ENCODE data around the gene SLC36A4.
"Not testable (repeated sequence)": the region's sequence is repeated elsewhere in the genome, so short reads cannot be mapped to it uniquely, and the experiment has no call there.

SLC36A4 gene

DNA sequence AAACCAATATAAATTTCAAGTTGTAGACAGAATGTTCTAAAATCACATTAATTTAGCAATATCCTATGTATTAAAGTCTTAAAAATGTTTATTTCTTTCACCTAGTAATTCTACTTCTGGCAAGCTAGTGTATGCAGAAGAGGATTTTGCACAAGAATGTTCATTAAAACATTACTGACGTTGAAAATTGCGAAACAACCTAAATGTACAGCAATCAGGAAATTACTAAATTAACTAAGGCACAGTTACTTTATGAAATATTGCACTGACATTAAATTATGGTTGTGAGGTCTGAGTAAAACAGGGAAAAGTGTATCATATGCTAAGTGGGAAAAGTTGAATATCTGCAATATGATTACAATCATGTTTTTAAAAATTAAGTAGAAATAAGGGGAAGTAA lies 4.1 kb downstream of the SLC36A4 start:
- DNase-seq (ENCODE audit: low spot score): no peak

DNA sequence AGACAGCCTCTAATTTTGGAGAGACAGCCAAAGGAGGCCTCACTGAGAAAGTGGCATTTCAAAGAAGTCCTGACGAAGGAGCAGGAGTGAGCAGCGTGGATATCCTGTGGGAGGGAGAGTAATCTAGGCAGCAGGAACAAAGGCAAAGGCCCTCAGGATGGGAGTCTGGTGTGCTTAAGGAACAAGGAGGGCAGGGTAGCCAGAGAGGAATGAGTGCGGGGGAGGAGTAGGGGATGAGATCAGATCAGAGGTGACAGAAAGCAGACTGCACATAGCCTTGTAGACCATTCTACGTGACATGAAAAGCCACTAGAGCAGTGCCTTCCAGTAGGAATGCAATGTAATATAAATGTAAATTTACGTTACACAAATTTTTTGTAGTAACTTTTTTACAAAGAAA lies 5.6 kb downstream of the SLC36A4 start:
- no peak for DNase-seq (ENCODE audit: low spot score)

DNA sequence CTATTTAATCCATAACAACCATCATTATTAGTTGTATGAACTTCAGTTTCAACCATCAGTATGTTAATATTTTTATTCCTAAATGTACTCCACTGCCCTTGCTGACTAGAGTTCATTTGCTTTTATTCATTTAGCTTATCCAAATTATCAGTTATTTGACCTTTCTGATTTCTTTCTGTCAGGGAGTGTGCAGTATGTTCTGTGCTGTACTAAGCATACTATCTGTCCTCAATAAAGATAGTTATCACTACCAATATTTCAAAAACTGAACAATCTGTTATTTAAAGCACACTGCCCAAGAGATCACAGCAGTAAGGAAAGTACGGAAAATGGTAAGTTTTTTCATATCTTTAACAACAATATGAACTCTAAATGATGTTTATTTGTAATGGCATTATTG lies 8.3 kb downstream of the SLC36A4 start:
- DNase-seq (ENCODE audit: low spot score): no peak

DNA sequence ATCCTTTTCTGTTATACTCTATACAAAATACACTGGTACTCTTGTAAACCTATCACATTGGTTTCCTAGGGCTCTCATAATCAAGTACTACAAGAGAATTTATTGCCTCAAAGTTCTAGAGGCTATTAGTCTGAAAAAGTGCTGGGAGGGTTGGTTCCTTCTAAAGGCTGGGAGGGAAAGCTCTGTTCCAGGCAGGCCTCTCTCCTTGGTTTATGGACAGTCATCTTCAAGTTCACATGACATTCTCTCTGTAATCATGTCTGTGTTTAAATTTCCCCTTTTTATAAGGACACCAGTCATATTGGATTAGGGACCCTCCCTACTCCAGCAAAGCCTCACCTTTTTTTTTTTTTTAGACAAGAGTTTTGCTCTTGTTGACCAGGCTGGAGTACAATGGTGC lies 9.1 kb downstream of the SLC36A4 start:
- no peak for DNase-seq (ENCODE audit: low spot score)

DNA sequence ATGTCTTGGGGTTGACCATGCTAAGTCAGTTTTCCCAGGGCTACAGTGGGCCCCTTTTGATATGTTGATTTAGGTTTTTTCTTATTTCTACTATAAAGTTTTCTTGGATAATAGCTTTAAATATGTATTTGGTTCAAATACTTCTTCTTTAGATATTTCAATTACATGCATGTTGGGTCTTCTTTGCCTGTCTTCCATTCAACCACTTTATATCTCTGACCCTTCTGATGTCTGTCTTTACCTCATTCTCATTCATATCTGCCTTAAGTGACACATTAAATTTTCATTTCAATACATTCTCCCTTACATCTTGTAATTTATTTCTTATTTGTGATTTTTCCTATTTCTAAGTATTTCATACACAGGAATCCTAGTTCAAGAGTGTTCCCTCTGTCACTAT lies 10.5 kb downstream of the SLC36A4 start:
- DNase-seq (ENCODE audit: low spot score): no peak

DNA sequence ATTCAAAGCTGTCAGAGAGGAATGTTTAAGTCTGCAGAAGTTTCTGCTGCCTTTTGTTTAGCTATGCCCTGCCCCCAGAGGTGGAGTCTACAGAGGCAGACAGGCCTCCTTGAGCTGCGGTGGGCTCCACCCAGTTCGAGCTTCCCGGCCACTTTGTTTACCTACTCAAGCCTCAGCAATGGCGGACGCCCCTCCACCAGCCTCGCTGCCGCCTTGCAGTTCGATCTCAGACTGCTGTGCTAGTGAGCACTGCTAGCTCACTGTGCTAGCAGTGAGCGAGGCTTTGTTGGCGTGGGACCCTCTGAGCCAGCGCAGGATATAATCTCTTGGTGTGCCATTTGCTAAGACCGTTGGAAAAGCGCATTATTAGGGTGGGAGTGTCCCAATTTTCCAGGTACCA lies 19.9 kb downstream of the SLC36A4 start:
- DNase-seq (ENCODE audit: low spot score): not testable (repeated sequence)

DNA sequence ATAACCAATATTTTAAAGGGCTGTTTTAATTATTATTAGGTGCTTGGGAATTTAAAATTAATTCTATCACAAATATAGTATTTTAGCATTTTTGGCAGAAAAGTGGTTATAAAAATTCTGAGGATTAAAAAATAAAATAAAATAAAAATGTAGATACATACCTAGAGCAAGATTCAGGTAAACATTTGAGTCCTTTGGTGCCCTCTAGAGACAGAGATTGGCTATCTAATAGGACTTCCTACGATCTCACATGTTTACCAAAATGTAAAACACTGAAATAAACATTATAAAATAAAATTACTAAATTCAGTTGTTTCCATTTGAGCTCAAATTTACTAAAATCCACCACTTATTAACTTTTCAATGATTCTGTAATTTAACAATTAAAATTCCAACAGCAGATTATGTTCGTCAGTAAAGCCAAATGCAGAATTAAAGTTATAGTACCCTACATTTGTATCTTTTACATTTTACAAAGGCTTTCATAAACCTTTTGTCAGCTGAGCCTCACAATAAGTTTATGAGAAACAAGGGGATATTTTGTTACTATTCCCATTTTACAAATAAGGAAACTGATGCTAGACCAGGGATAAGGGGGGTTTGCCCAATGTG lies 27.7 kb downstream of the SLC36A4 start:
- peak; percentile 30 for DNase-seq (ENCODE audit: low spot score)

DNA sequence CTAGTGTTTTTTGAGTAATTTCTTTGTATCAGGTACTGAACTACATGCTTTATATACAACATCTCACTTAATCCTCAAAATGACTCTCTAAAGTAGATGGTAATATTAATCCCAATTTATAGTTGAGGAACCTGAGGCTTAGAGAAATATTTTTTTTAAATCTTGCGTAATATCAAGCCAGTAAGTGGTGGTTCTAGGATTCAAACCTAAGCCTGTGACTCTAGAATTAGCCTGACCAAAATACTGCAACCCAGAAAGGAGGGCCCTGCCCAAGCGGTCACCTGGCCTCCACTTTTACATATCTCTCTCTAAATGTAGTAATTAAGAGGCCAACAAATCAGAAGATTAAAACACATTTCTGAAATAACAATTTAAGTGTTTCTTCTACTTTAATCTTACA lies 28.6 kb downstream of the SLC36A4 start:
- DNase-seq (ENCODE audit: low spot score): no peak

DNA sequence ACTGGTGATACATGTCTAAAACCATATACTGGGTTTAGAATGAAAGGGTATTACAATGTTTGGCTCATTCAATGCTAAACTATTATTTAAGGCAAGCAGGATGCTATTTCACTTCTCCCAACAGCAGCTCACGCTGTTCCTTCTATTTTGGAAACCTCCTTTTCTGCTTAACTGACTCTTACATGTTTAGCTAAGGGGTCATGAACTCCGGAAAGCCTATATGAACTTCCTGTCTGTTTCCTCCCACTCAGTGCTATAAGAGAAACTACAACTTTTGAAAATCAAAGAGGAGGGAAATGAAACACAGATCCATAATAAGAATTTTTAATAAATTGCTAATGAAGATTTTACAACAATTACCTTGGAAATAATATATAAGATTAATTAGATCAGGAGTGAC lies 30.9 kb downstream of the SLC36A4 start:
- DNase-seq (ENCODE audit: low spot score): no peak

DNA sequence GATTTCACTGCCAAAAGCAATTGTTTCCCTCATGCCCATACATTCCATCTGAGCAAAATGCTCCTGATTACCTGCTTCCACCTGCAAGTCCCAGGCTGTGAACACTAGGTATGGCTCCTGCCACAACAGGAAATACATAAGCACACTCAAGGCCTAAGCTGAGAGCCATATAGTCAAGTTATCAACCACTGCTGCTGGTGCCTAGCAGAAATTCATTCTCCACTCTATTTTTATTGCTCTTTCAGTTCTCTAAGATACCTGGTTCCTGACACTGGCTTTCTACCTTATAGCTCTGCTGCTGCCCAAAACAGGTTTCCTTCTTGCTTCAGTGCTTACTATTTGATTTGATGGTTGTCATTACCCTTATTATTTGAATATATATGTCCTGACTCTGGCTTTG lies 31.6 kb downstream of the SLC36A4 start:
- DNase-seq (ENCODE audit: low spot score): no peak

DNA sequence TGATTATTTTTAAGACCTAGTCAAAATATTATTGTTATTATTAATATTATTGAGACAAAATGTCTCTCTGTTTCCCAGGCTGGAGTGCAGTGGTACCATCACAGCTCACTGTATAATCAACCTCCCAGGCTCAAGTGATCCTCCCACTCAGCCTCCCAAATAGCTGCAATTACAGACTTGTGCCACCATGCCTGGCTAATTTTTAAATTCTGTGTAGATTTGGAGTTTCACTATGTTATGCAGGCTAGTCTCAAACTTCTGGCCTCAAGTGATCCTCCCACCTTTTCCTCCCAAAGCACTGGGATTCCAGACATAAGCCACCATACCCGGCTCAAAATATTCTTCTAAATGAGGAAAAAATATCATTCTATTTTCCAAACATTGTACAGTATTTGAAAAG lies 37.0 kb downstream of the SLC36A4 start:
- no peak for DNase-seq (ENCODE audit: low spot score)

DNA sequence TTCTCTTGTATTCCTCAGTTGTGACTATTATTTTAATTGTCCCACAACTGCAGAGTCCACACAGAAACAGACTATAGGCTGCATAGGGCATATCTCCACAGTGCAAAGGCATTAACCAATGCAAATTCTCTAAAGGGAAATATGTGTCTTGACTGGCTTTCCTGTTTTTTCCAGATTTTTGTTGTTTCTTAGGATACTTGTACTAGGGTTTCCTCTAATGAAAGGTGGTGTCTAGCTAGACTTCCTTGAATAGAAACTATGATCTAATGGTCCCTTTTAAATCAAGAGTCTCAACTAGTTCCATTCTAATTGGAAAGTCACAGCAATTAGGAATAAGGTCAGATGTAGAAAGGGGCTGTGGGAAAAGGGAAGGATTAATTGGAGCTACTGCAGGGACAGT lies 37.6 kb downstream of the SLC36A4 start:
- no peak for DNase-seq (ENCODE audit: low spot score)

DNA sequence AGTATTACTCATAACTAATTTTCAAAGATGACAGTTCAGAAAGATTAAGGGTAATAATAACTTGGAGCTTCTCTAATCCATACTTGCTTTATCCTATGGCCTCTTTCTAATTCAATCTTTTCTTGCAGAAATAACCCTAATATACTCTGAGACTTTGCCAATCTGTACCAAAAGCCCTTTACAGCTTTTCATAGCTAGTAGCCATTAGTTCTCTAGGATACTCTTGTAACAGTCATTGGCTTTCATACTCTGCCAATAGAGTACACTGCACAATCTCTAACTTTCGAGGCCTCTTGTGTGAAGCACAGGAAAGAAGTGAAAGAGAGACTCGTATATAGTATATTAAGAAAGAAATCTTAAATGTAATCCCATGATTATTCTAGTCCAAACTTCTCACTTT lies 38.1 kb downstream of the SLC36A4 start:
- DNase-seq (ENCODE audit: low spot score): no peak

DNA sequence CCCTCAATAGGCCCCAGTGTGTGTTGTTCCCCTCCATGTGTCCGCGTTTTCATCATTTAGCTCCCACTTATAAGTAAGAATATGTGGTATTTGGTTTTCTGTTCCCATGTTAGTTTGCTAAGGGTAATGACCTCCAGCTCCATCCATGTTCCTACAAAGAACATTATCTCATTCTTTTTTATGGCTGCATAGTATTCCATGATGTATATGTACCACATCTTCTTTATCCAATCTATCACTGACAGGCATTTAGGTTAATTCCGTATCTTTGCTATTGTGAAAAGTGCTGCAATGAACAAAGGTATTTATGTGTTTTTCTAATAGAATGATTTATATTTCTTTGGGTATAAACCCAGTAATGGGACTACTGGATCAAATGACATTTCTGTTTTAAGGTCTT lies 42.1 kb downstream of the SLC36A4 start:
- no peak for DNase-seq (ENCODE audit: low spot score)

DNA sequence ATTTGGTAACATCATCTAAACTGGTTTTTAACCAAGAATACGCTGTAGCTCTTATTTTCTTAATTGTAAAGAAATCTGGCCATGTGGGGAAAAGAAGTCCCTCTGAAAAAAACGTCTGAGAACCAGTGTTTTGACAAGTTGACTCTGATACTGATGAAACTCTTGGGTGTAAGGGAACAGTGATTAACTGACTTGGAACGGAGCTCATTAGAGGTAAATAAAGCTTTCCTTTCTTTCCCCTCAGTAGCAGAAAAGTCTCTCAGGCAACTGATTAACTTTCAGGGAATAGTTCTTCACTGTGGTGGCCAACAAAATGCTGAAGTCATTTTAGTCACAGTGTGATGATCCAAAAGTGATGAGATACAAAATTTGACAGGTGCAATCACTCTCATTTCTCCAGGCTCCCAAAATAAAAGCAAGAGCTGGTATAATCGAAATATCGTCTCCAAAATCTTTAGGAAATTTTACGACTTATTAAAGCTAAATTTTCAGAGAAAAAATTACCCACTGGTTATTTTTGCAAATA lies 52.3 kb downstream of the SLC36A4 start:
- peak; percentile 17 for DNase-seq (ENCODE audit: low spot score)

DNA sequence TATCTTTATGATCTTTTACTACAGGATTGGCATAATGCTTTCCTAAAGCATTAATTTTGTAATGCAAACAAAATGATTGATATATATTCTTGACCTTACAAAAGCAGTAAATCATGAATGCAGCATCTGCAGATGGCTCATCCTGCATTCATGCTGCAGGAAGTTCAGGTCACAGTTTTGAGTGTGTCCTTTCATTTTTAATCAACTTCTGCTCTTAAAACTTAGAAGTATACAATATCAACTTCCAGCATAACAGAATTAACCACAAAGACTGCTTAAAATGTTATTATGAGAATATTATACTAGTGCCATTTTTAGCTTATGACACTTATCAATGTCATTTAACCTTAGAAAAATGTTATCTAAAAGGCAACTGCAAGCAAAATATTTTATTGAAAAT lies 54.0 kb downstream of the SLC36A4 start:
- no peak for DNase-seq (ENCODE audit: low spot score)

DNA sequence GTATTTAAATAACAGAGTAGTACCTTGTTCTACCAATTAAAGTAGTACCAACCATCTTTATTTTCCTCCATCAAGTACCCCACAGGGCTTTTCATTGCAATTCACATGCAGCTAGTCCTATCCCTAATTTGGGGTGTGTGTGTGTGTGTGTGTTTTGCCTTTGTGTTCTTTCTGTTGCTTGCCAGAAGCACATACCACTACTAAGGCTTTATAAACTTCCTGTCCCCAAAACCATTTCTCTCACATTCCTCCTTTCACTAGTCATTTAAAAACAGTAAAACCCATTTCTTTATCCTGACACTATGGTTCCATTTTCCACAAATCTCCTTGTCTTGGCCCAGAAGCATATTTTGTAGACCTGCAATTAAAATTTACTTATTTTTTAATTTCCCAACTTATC lies 54.6 kb downstream of the SLC36A4 start:
- no peak for DNase-seq (ENCODE audit: low spot score)

DNA sequence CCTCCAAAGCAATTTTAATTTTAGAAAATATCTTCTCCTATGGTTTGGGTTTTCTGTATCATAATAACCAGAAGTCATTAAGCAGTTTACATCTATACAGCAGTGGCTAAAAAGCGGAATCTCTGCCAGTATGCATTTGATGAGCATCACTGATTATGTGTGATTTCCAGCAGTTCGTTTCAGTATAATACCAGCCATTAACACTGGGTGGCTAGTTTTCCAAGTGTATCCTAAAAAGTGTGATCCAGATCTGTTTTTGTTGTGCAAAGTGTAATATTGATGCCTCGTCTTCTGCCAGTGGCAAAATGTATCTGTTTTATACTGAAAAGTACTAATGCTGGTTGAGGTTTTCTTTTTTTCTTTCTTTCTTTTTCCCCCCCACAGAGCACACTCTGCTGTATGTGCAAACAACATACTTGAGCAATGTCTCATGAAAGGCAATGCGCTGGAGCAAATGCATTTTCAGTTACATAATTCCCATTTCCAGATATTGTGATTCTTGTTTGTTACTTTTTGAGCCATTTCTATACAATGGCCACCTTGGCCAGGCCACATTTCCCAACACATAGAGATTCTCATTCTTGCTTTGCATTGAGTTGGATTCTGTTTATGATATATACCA lies 64.2 kb downstream of the SLC36A4 start:
- DNase-seq (ENCODE audit: low spot score): peak; percentile 11

DNA sequence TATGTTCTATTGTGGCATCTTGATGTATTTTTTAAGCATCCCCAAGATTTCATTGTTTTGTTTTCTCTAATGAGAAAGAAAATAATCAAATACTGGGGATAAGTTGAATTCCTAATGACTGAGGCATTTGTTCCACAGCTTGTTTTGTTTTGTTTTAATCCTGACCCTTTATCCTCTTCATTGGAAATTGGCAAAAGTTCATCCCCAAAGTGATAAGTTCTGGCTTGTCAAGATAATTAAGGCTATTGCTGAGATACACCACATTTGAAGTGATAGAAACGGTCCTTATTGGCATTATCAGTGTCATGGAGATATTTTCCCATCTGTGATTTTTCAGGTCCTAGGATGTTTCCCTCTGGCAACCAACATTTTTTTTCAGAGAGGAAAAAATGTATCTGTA lies 65.0 kb downstream of the SLC36A4 start:
- DNase-seq (ENCODE audit: low spot score): no peak

DNA sequence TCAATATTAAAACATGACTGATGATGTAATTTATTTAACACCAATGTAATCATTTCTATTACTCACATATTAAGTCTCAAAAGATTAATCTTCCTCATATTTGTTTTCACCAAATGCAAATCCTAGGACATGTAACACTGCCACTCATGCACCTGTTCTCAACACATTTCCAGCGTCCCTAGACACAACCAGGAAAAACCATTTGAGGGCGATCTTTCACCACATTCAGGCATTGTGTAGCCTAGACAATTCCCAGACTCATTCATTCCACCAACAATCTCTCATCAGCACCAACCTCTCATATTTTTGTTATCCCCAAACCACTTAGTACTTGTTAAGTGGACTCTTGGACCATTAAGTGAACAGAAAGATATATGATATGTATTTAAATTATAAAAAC lies 66.1 kb downstream of the SLC36A4 start:
- DNase-seq (ENCODE audit: low spot score): no peak

DNA sequence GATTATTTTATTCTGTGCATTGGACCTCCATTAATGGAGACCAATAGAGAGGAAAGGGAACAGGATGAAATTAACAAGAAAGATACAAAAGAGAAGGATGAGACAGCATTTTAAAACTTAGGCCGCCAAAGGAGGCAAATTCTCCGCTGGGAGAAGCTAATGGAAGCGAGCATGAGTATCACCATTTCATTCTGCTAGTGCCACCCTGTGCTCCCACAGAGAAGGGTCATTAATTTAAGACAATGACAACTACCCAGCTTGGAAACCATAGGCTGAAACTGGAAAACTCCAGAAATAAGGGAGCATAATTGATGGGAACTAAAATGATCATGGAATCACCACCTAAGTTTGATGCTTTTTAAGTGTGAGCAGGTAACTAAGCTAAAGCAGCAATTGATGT lies 69.2 kb downstream of the SLC36A4 start:
- DNase-seq (ENCODE audit: low spot score): no peak

DNA sequence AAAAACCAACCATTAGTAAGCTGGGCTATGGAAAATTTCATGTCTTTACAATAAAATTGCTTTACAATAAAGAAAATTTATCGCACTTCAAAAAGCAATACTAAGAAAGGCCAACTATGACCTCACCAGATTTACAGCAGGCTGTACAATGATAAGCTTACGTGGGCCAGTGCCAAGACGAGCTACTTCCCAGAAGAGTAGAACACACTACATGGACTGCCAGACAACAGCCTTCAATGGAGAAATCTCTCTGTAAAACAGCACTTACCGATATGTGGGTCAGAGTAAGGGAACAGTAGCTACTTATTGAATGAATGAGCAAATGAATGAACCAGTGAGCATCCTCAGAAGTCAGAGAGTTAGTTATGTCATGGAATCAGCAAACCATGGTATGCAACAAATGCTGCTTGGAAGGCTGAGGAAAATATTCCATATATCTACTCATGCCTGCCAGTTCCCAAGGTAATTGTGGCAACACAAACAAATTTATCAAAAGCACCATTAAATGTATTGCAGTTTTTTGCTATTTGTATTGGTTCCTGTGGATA lies 74.4 kb downstream of the SLC36A4 start:
- DNase-seq (ENCODE audit: low spot score): peak; percentile 7

DNA sequence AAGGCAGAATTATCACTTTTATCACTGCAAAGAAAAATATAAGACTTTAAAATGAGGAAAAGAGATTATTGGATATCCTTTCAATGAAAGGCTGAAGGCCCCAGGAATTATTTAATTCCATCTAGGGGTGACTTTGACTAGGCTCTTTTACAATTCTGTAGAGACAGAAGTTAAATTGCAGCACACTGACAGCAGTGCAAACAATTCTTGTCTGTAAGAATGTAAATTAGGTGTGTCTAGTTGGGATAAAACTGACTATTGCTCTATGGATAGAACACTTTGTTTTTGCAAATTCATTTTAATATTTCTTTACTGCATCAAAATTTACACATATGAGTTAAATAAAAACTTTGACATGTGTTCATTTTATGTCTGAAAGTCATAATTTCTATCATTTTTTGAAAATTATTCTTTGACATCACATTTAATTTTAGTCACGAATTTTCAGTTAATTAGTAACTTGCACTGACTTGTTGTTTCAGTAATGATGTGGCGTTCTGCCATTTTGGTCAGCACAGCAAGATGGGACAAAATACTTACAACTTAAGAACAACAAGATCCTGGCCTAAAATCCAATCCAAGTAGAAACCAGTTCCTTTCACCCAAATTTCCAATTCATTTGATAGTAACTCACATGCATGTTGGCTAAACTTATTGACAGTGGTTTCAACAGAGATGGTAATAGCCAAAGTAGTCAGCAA lies 75.1 kb downstream of the SLC36A4 start:
- DNase-seq (ENCODE audit: low spot score): no peak
